Esophagus muscularis mucosa (tissue), 4 donors: ENCODE measurements around the gene SLC2A11. TPM values are rescaled to one million over a fixed set of nuclear protein-coding genes. Genes with fewer than 3 reads are reported as not detected.
A peak's percentile ranks its signal among the peaks of the same experiment; 100 is the strongest.

Source experiments
- DNase-seq: peaks from one replicate; pipeline ENCODE4 v3.0.0-alpha.2; 2017; ENCODE audit errors: extremely low spot score
- H3K27ac ChIP-seq, 4 donors: fragments of 200-600 bp; sonication (generic); replicated peaks in 1 of 4; 1 replicate in 3 of 4; 2 replicates in 1 of 4; pipeline ENCODE4 v1.5.1; 2016 to 2019; ENCODE audit warnings: mild to moderate bottlenecking in 1 of 4
- H3K27me3 ChIP-seq, 4 donors: fragments of 200-600 bp; sonication (generic); one replicate each; pipeline versions ENCODE4 v1.5.1 to v1.6.0; 2016 to 2019
- H3K36me3 ChIP-seq, 4 donors: fragments of 200-600 bp; sonication (generic); one replicate each; pipeline ENCODE4 v1.5.1; 2016 to 2019
- H3K4me1 ChIP-seq, 4 donors: fragments of 200-600 bp; sonication (generic); one replicate each; pipeline ENCODE4 v1.5.1; 2016 to 2019
- H3K4me3 ChIP-seq, 4 donors: fragments of 200-600 bp; sonication (generic); 1 replicate in 2 of 4; 2 replicates in 2 of 4; pipeline ENCODE4 v1.5.1; 2016 to 2019; ENCODE audit warnings: mild to moderate bottlenecking in 4 of 4, moderate library complexity in 1 of 4
- H3K9me3 ChIP-seq, 4 donors: fragments of 200-600 bp; sonication (generic); 1 replicate in 3 of 4; 2 replicates in 1 of 4; pipeline ENCODE4 v1.5.1; 2016 to 2019
- CTCF ChIP-seq, 3 experiments: fragments of 200-600 bp in 2 of 3; fragments of 450-650 bp in 1 of 3; sonication (generic) in 2 of 3; IDR thresholded peaks; one replicate each; pipeline ENCODE4 v1.5.1; 2017 to 2019; ENCODE audit warnings: antibody characterized with exemption in 3 of 3, mild to moderate bottlenecking in 2 of 3, moderate library complexity in 1 of 3
- EP300 ChIP-seq: sonication (generic); formaldehyde crosslinking; IDR thresholded peaks from one replicate; pipeline ENCODE4 v1.6.1; 2017; ENCODE audit warnings: antibody characterized with exemption
- POLR2A ChIP-seq: fragments of 450-650 bp; IDR thresholded peaks from one replicate; pipeline ENCODE4 v1.6.1; 2017; ENCODE audit warnings: antibody characterized with exemption, moderate library complexity, mild to moderate bottlenecking, low read depth
- POLR2AphosphoS5 ChIP-seq, 2 donors: sonication (generic); formaldehyde crosslinking; IDR thresholded peaks; one replicate each; pipeline ENCODE4 v1.6.1; 2017; ENCODE audit warnings: antibody characterized with exemption in 2 of 2
- WGBS: methylation state at CpG from one replicate; pipeline ENCODE4 v1.1.5; 2018; 5-methylcytosine and 5-hydroxymethylcytosine counted together
- intact Hi-C: fragments of 100-400 bp; cut with DNase I; formaldehyde crosslinking; loops from one replicate; pipeline ENCODE4 v1.15.1; 2023
- total RNA-seq, 4 donors: library from RNA; depleted of rRNA; stranded (reverse); fragments of >200 nt; gene quantifications; one replicate each; pipeline versions ENCODE4 v1.1.0 to v1.2.1, GENCODE V29; 2016

The SLC2A11 gene
- total RNA-seq, 4 donors from 2014 or later = 11.6 to 17.4 (median 15.3) TPM

GRCh38 chr22:23910496-23911190 lies 53.0 kb downstream of the SLC2A11 start:
- DNase-seq = no peak
- Histone ChIP-seq H3K27ac (no peak overlapping the region), H3K4me3 (no peak overlapping the region), H3K4me1 (peaks cover 8 to 20% (median 18%) of the 10 kb centered on the region in 4 donors), H3K9me3 (no peaks in the 10 kb centered on the region), H3K36me3 (no peaks in the 10 kb centered on the region), H3K27me3 (no peaks in the 10 kb centered on the region)
- TF ChIP-seq CTCF (IDR thresholded peaks at IDR 0.05) = no peak
- no peak for TF ChIP-seq POLR2AphosphoS5 (IDR thresholded peaks at IDR 0.05)
- no peak for TF ChIP-seq POLR2A
- TF ChIP-seq EP300 = no peak
- 79% methylated on average over 3 of the region's 3 CpGs for WGBS
- intact Hi-C loops = no loop called here

GRCh38 chr22:23911318-23911980 lies 53.8 kb downstream of the SLC2A11 start:
- WGBS = 94% methylated on average over 11 of the region's 12 CpGs
- no peak for TF ChIP-seq CTCF (IDR thresholded peaks at IDR 0.05)
- no peak for TF ChIP-seq POLR2A
- TF ChIP-seq POLR2AphosphoS5 (IDR thresholded peaks at IDR 0.05) = no peak
- no peak for TF ChIP-seq EP300
- no peak for DNase-seq
- no peaks in the 10 kb centered on the region for H3K9me3 ChIP-seq
- no peaks in the 10 kb centered on the region for H3K27me3 ChIP-seq
- H3K27ac ChIP-seq = no peak overlapping the region
- intact Hi-C loops = no loop called here
- H3K36me3 ChIP-seq = no peaks in the 10 kb centered on the region
- H3K4me1 ChIP-seq = peaks cover 8 to 20% (median 18%) of the 10 kb centered on the region in 4 donors
- no peak overlapping the region for H3K4me3 ChIP-seq

- WGBS = 93% methylated on average over 9 of the region's 9 CpGs
- Histone ChIP-seq H3K36me3 (peaks cover 0 to 4% (median 0%) of the 10 kb centered on the region in 4 donors), H3K9me3 (no peaks in the 10 kb centered on the region), H3K4me1 (peaks cover 8 to 20% (median 18%) of the 10 kb centered on the region in 4 donors), H3K4me3 (no peak overlapping the region), H3K27ac (no peak overlapping the region), H3K27me3 (no peaks in the 10 kb centered on the region)
- intact Hi-C loops = no loop called here
- no peak for DNase-seq
- TF ChIP-seq POLR2AphosphoS5 (IDR thresholded peaks at IDR 0.05) = no peak
Observed at GRCh38 chr22:23912293-23912903, 54.7 kb downstream of the SLC2A11 start.

GRCh38 chr22:23913306-23913660 lies 55.6 kb downstream of the SLC2A11 start:
- Histone ChIP-seq H3K27ac (peak overlapping the region; percentile 83 to 91 (median 85)), H3K9me3 (no peaks in the 10 kb centered on the region), H3K4me1 (peaks cover 8 to 20% (median 18%) of the 10 kb centered on the region in 4 donors), H3K4me3 (peak overlapping the region; percentile 61 to 66 (median 62)), H3K36me3 (peaks cover 0 to 4% (median 0%) of the 10 kb centered on the region in 4 donors), H3K27me3 (no peaks in the 10 kb centered on the region)
- no peak for TF ChIP-seq CTCF (IDR thresholded peaks at IDR 0.05)
- TF ChIP-seq POLR2A = no peak
- no peak for TF ChIP-seq POLR2AphosphoS5 (IDR thresholded peaks at IDR 0.05)
- no peak for TF ChIP-seq EP300
- no peak for DNase-seq
- WGBS = 0% methylated on average over 1 of the region's 1 CpG
- intact Hi-C loops = no loop called here
